ENCODE results near the gene MRPL32.

DNA sequence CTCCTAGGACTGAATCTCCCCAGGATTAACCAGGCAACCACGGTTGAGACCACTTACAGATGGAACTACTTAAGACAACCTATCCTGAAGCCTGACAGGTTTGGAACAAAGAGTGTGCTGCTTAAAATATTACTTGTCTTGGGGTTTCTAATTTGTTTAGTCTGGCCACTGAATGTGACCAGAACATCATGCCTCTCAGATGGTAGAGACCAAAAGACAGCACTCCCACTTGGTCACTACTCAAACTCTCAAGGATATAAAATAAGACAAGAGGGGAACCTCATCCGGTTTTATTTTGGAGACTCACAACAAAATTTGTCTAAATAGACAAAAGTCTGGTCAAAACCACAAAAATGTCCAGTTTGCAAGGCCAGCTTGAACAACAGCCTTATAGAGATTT, 15.3 kb downstream of the MRPL32 start:
- TF ChIP-seq CTCF (IDR thresholded peaks at IDR 0.05) = no peak
- TF ChIP-seq POLR2A (IDR thresholded peaks at IDR 0.05) = no peak
